Ammon's horn (tissue), 1 donor: Measurements from ENCODE around the gene TNN.
"Not testable (repeated sequence)": the region's sequence is repeated elsewhere in the genome, so short reads cannot be mapped to it uniquely, and the experiment has no call there.

Experiments used
- DNase-seq: peaks from one replicate; pipeline ENCODE4 v3.0.0-alpha.2; 2016; ENCODE audit warnings: low spot score

Gene TNN, protein sequence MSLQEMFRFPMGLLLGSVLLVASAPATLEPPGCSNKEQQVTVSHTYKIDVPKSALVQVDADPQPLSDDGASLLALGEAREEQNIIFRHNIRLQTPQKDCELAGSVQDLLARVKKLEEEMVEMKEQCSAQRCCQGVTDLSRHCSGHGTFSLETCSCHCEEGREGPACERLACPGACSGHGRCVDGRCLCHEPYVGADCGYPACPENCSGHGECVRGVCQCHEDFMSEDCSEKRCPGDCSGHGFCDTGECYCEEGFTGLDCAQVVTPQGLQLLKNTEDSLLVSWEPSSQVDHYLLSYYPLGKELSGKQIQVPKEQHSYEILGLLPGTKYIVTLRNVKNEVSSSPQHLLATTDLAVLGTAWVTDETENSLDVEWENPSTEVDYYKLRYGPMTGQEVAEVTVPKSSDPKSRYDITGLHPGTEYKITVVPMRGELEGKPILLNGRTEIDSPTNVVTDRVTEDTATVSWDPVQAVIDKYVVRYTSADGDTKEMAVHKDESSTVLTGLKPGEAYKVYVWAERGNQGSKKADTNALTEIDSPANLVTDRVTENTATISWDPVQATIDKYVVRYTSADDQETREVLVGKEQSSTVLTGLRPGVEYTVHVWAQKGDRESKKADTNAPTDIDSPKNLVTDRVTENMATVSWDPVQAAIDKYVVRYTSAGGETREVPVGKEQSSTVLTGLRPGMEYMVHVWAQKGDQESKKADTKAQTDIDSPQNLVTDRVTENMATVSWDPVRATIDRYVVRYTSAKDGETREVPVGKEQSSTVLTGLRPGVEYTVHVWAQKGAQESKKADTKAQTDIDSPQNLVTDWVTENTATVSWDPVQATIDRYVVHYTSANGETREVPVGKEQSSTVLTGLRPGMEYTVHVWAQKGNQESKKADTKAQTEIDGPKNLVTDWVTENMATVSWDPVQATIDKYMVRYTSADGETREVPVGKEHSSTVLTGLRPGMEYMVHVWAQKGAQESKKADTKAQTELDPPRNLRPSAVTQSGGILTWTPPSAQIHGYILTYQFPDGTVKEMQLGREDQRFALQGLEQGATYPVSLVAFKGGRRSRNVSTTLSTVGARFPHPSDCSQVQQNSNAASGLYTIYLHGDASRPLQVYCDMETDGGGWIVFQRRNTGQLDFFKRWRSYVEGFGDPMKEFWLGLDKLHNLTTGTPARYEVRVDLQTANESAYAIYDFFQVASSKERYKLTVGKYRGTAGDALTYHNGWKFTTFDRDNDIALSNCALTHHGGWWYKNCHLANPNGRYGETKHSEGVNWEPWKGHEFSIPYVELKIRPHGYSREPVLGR (N-terminal part only)

GRCh38 chr1:175067362-175068106 lies at the start of gene TNN:
Gene TNN, plus strand, starts transcription at chr1:175067833. Its CDS starts 9,586 bp downstream, at chr1:175077419.
- DNase-seq = no peak

DNA sequence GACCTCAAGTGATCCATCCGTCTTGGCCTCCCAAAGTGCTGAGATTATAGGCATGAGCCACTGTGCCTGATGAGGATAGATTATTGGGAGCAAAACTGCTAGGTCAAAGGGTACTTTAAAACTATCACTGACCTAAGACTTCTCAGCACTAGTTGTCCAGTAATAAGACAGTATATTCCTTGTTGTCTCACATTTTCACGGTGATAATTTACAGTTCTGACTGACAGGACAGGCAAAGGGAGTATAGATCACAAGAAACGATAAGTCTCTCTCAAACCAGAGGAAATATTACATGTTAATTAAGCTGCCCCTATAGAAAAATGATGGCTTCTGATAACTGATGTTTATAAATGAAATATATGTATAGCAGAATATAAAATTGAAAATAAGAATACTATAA lies 48.1 kb upstream of the TNN start:
- DNase-seq = no peak

DNA sequence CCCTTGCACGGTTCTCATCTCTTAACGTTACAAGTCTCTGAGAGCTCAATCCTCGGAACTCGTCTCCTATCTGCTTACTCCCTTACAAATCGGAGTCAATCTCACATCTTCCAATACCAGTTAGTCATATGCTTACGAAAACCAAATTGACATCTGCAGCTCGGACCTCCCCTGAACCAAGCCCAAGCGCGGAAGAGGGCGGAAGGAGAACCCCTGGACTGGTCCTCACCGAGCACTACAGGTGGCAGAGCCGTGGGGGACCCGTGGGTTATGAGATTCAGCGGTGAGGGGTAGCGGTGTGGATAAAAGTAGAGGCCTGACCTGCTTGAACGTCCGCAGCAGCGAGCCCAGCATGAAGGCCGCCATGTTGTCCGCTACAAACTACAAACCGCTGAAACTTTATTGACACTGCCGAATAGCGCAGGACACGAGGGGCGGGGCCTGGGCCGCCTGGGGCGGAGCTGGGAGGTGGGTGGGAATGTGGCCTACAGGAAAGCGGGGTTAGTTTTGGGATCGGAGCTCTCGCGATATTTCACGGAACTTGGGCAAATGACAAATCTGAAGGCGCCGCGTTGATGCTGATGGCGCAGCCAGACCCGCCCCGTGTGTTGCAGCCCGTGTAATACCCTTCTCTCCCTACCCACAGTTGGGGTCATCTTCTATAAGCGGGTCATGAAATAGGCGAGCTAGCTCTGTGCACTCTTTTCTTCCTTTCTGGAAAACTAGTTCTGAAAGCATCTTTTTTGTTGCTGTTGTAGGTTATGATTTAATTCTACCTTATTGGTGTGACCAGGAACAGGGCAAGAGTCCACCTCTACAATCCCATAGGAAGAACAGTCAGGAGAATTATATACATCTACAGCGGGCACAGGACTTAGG lies 44.4 kb upstream of the TNN start, which contains the start of gene MRPS14:
Gene MRPS14, minus strand, starts transcription at position 383 of the 879 bp plus-strand sequence. Its CDS starts 17 bp downstream, at position 366.
- peak; percentile 98 for DNase-seq

DNA sequence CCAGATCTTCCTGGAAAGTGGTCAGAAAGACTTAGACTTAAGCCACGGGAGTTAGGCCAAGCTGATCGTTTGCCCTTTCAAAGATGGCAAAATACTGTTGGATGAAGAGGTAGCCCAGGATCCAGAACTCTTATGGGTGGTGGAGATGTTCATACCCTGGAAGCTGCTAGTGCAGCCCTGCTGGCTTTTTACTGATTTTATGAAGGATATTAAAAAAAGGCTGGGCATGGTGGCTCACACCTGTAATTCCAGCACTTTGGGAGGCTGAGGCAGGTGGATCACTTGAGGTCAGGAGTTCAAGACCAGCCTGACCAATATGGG lies 43.8 kb upstream of the TNN start:
- not testable (repeated sequence) for DNase-seq

DNA sequence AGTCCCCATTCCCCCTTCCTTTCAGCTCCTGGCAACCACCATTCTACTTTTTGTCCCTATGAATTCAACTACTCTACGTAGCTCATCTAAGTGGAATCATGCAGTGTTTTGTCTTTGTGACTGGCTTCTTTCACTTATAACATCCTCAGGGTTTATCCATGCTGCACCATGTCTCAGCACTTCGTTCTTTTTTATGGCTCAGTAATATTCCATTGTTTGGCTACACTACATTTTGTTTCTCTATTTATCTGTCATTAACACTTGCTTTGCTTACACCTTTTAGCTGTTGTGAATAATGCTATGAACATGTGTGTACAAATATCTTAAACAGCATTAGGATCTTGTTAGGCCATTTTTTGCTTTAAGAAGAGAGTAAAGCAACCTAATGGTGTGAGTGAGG lies 42.9 kb upstream of the TNN start:
- DNase-seq = no peak

DNA sequence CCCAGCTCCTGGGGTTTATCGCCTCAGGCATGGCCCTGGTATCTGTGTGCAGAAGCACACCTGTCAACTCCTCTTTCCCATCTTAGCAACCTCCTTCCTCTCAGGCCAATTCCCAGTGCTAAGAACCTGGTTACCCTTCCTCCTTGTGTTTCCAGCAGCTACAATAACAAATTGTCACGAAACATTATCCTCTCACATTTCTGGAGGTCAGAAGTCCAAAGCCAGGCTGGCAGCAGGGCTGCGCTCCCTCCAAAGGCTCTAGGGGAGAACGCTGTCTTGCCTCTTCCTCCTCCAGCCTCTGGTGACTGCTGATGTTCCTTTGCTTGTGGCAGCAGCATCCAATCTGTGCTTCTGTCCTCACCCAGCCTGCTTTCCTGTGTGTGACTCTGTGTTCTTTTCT lies 33.7 kb upstream of the TNN start:
- no peak for DNase-seq

DNA sequence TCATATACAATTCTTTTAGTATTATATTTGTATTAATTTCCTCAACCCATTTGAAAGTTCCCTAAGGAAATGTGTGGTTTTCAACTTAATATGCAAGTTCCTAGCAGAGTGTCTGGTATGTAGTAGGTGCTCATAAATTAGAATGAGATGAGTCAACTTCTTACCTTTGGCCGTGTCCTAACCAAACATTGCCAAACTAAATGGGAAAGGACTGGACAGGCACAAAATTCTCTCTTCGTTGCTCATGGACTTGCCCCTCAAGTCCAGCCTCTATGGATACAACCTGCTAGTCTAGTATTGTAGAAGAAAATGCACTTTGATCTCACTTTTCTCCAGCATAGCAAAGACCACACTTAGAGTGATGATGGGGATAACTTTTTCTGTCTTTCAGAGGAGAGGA lies 32.9 kb upstream of the TNN start:
- no peak for DNase-seq

- no peak for DNase-seq
These were observed 31.8 kb upstream of the TNN start for GRCh38 chr1:175035865-175036264.

DNA sequence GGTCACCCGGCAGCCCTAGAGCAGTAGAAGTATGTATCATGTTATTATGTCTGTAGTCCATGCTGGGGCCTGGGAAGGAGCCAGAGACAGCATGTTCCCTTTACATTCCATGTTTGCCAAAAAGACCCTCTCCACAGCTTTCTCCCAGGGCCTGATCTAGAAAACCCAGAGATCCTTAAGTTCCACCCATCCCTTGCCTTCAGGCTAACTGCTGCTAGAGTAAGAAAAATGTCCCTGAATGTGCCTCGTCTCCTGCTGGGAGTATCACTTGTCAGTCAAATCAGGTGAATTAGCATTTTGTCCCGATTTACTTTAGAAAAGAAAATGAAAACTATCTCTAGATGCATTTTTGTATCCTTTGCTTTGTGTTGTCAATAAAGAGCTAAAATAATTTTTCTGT lies 31.2 kb upstream of the TNN start:
- no peak for DNase-seq

DNA sequence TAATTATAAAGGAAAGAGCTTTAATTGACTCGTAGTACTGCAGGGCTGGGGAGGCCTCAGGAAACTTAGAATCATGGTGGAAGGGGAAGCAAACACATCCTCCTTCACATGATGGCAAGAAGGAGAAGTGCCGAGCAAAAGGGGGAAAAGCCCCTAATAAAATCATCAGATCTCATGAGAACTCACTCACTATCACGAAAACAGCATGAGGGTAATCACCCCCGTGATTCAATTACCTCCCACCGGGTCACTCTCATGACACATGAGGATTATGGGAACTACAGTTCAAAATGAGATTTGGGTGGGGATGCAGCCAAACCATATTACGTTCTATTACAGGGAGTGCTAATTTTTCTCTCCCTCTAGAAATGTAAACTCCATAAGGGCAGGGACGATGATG lies 30.2 kb upstream of the TNN start:
- no peak for DNase-seq

- DNase-seq = no peak
These were observed 27.2 kb upstream of the TNN start for GRCh38 chr1:175040324-175040879.

DNA sequence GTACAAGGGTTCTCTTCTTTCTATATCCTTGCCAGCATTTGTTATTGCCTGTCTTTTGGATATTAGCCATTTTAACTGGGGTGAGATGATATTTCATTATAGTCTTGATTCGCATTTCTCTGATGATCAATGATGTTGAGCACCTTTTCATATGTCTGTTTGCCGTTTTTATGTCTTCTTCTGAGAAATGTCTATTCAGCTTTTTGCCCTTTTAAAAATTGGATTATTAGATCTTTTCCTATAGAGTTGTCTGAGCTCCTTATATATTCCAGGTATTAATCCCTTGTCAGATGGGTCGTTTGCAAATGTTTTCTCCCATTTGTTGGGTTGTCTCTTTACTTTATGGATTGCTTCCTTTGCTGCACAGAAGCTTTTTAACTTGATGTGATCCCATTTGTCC lies 25.0 kb upstream of the TNN start:
- no peak for DNase-seq

GRCh38 chr1:175043824-175044223 lies 23.8 kb upstream of the TNN start:
- DNase-seq = no peak

DNA sequence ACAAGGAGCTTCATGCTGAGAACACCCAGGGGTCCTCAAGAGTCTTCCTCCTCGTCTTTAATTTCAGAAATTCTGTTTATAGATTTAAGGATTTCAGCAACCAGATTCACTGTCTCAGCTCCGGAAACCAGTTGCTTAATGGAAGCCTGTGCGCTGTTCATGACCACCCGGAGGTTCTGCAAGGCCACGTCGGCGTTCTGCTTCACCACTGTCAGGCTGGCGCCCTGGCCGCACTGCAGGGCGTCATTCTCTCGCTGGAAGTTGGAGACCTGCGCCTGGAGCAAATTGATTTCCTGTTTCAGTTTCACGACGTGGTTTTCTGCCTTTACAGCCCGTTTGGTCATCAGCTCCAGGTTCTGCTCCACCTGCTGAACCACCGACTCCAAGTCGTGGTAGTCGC lies 23.0 kb upstream of the TNN start:
- DNase-seq = not testable (repeated sequence)

DNA sequence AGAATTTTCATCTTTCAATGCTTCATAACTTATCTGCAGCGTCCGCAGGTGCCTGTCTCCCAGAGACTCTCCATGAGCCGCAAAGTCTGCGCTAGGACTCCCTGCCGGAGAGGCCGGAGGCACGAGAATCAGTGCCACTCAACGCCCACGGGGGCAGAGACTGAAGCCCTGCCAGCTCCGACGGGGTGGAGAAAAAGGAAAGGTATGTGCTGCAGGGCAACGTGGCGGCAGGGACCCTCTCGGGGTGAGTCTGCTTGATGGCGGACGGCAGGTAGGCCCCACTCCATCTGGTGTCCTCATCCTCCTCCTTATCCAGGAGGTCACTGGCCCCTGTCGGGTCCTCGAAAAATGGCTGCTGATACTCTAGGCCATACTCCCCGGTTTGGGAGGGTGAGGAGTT lies 22.5 kb upstream of the TNN start:
- no peak for DNase-seq

DNA sequence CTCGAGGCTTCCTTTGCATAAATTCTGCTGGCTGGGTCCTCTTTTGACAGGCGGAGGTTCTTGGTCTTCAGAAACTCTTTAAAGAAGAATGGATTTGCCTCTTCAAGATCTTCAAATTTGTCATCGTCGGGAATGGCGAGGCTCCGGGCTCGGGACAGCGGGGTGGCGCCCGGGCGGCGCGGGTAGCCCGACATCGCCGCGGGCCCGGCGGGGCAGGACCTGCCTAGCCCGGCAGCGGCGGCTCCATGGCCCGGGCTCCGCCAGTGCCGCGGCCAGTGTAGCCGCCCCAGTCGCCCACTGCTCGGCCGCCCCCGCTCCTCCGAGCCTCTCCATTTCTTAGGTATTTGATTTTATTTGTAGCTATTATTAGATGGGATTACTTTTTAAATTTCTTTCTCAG lies 22.1 kb upstream of the TNN start:
- no peak for DNase-seq

DNA sequence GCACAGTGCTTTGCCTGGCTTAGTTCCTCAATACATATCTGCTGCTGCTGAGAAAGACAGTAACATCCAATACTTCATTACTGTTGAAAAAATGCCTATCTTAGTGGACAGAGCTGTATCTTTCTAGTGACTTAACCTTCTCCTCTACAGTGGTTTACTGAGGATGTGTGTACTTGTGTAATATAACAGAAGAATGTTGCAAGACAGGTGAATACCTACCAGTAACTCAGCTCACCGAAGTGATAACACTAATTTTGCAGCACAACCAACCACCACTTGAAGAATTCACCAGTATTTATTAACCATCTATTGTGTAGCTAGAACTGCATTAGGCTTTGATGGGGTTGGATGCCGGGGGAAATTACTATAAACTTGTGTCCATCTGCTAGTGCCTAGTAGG lies 16.6 kb upstream of the TNN start:
- no peak for DNase-seq

DNA sequence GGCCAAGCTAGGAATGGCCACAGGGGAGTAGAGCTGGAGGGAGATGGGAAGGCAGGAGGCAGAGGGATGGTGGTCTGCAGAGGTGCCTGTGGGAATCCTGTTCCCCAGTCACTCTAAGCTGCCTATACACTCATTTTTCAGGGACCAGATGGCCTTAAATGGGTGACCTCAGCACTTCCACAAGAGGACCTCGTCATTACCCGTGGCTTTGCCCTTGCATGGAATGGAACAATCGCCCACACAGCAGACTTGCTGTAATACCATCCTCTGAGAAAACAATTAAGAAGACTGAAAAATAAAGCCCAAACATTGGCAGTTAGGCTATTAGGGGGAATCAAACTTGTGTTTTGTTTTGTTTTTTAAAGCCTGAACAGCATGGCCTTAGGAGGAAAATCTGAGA lies 12.9 kb upstream of the TNN start:
- no peak for DNase-seq

DNA sequence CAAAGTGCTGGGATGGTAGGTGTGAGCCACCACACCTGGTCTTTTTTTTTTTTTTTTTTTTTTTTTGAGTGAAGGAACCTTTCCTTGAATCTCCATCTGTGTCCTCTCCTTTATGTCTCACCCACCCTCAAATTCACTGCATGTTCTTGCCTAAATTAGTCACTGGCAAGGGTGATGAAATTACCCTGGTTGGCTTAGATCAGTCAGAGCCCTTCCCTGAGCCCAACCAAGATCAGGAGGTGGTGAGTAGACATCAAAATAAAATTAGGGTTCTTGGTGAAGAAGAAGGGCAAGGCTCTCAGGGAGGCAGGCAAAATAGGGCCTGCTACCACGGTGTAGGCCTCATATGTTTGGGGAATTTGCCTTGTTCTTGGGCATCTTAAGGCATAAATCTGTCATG lies 5.3 kb upstream of the TNN start:
- no peak for DNase-seq

- DNase-seq = no peak
These were observed 4.8 kb upstream of the TNN start for GRCh38 chr1:175062858-175063257.
